Gastroesophageal sphincter (tissue), 4 donors: ENCODE results near the gene SHISAL1. TPM values are rescaled to one million over a fixed set of nuclear protein-coding genes. Genes with fewer than 3 reads are reported as not detected.

Experiments
- ATAC-seq: fragments of 150-250 bp; one replicate; pipeline ENCODE4 v1.9.1; 2016; ENCODE audit warnings: mild to moderate bottlenecking, moderate library complexity
- H3K27ac ChIP-seq, 4 donors: fragments of 200-600 bp; sonication (generic) in 3 of 4; 1 replicate in 3 of 4; 2 replicates in 1 of 4; pipeline ENCODE4 v1.5.1; 2016 to 2019
- H3K27me3 ChIP-seq: fragments of 200-600 bp; sonication (generic); one replicate; pipeline ENCODE4 v1.5.1; 2019
- H3K36me3 ChIP-seq, 2 donors: fragments of 200-600 bp; sonication (generic); one replicate each; pipeline ENCODE4 v1.5.1; 2019; ENCODE audit warnings: control low read depth in 1 of 2
- H3K4me1 ChIP-seq, 3 donors: fragments of 200-600 bp; sonication (generic); 1 replicate in 2 of 3; 2 replicates in 1 of 3; pipeline ENCODE4 v1.5.1; 2016 to 2019; ENCODE audit warnings: control low read depth in 2 of 3
- H3K4me3 ChIP-seq, 2 donors: fragments of 200-600 bp; sonication (generic); one replicate each; pipeline ENCODE4 v1.5.1; 2019; ENCODE audit warnings: mild to moderate bottlenecking in 1 of 2, moderate library complexity in 1 of 2
- H3K9me3 ChIP-seq, 3 donors: fragments of 200-600 bp; sonication (generic); one replicate each; pipeline ENCODE4 v1.5.1; 2017 to 2019; ENCODE audit warnings: control low read depth in 2 of 3
- EP300 ChIP-seq: sonication (generic); formaldehyde crosslinking; IDR thresholded peaks from one replicate; pipeline ENCODE4 v1.6.1; 2017; ENCODE audit warnings: antibody characterized with exemption, mild to moderate bottlenecking
- POLR2A ChIP-seq, 2 donors: fragments of 450-650 bp; IDR thresholded peaks; one replicate each; pipeline ENCODE4 v1.6.1; 2017; ENCODE audit warnings: antibody characterized with exemption in 2 of 2, mild to moderate bottlenecking in 2 of 2, moderate library complexity in 1 of 2
- POLR2AphosphoS5 ChIP-seq: sonication (generic); formaldehyde crosslinking; IDR thresholded peaks from one replicate; pipeline ENCODE4 v1.6.1; 2017; ENCODE audit warnings: antibody characterized with exemption
- WGBS, 2 donors: methylation state at CpG; one replicate each; pipeline ENCODE4 v1.1.5; 2018; ENCODE audit warnings: low coverage in 1 of 2; 5-methylcytosine and 5-hydroxymethylcytosine counted together
- total RNA-seq, 4 donors: library from RNA; depleted of rRNA; stranded (reverse); fragments of >200 nt; gene quantifications; one replicate each; pipeline ENCODE4 v1.1.0, GENCODE V29; 2016
- TF ChIP-seq, protein P1 (sequence below), 4 experiments: fragments of 200-600 bp in 2 of 4; fragments of 450-650 bp in 2 of 4; sonication (generic) in 1 of 4; IDR thresholded peaks; one replicate each; pipeline ENCODE4 v1.5.1; 2017 to 2019; ENCODE audit warnings: antibody characterized with exemption in 4 of 4, mild to moderate bottlenecking in 2 of 4, moderate library complexity in 2 of 4

The SHISAL1 gene
- total RNA-seq, 4 donors from 2014 or later, result 4.5 to 23.1 (median 6.2) TPM

DNA sequence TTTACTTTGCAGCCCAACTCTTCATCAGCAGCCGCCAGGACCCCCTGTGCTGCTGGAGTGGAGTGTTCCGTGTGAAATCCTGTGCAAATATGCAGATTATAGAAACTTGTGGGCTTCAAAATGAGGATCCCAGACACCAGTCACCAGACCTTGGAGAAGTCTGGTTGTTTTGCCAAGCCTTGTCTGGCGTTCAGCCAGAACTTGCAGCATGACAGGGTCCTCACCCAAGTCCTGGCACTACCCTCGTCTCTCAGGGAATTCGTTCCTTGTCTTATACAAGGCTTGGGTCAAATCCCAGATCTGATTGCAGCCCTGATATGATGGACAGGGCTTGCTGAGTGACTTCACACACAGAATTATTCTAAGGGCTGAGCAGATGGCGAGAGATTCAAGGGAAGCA lies 18.9 kb downstream of the SHISAL1 start:
- no peak for ATAC-seq
- WGBS, 2 donors, result 72 to 80% methylated on average over 2 of the region's 6 CpGs

DNA sequence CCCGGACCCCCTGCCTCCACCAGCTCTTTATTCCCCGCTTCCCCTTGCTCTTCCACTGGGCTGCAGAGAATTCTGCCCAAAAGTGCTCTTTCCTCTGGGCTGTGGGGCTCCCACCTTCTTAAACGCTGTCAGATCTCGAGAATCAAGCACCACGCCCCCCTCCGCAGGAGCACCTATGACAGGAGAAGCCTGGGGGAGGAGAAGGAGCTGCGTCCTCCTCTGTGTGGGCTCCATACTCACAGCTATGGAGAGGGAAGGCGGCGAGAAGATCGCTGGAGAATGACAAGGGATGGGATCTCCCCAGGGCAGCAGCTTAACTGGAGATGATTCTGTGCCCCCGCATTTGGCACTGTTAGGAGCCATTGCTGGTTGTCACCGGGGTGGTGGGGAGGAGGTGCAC lies 19.7 kb downstream of the SHISAL1 start:
- TF ChIP-seq POLR2AphosphoS5 (no peak), EP300 (no peak), POLR2A (IDR thresholded peaks at IDR 0.05) (no peak)
- TF ChIP-seq, protein P1, sequence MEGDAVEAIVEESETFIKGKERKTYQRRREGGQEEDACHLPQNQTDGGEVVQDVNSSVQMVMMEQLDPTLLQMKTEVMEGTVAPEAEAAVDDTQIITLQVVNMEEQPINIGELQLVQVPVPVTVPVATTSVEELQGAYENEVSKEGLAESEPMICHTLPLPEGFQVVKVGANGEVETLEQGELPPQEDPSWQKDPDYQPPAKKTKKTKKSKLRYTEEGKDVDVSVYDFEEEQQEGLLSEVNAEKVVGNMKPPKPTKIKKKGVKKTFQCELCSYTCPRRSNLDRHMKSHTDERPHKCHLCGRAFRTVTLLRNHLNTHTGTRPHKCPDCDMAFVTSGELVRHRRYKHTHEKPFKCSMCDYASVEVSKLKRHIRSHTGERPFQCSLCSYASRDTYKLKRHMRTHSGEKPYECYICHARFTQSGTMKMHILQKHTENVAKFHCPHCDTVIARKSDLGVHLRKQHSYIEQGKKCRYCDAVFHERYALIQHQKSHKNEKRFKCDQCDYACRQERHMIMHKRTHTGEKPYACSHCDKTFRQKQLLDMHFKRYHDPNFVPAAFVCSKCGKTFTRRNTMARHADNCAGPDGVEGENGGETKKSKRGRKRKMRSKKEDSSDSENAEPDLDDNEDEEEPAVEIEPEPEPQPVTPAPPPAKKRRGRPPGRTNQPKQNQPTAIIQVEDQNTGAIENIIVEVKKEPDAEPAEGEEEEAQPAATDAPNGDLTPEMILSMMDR (IDR thresholded peaks at IDR 0.05), result no peak
- no peak for ATAC-seq
- H3K36me3 ChIP-seq, result no peaks in the 10 kb centered on the region
- H3K4me3 ChIP-seq, result no peak overlapping the region
- H3K27me3 ChIP-seq, result peaks cover under 1% of the 10 kb centered on the region
- peaks cover 0 to 13% (median 0%) of the 10 kb centered on the region in 3 donors for H3K9me3 ChIP-seq
- WGBS, 2 donors, result 76% methylated on average over 9 of the region's 12 CpGs; no CpG with 5 or more reads in 1 of the 2 donors
- H3K27ac ChIP-seq, result no peak overlapping the region
- H3K4me1 ChIP-seq, result no peaks in the 10 kb centered on the region

More for the DNA sequence above, 18.9 kb downstream of the SHISAL1 start:
- H3K9me3 ChIP-seq, result peaks cover 0 to 13% (median 0%) of the 10 kb centered on the region in 3 donors
- no peaks in the 10 kb centered on the region for H3K4me1 ChIP-seq
- no peak overlapping the region for H3K4me3 ChIP-seq
- no peaks in the 10 kb centered on the region for H3K27me3 ChIP-seq
- H3K27ac ChIP-seq, result no peak overlapping the region
- no peaks in the 10 kb centered on the region for H3K36me3 ChIP-seq
- TF ChIP-seq EP300 (no peak), POLR2A (IDR thresholded peaks at IDR 0.05) (no peak), POLR2AphosphoS5 (no peak)
- TF ChIP-seq, protein P1 (IDR thresholded peaks at IDR 0.05), result no peak

DNA sequence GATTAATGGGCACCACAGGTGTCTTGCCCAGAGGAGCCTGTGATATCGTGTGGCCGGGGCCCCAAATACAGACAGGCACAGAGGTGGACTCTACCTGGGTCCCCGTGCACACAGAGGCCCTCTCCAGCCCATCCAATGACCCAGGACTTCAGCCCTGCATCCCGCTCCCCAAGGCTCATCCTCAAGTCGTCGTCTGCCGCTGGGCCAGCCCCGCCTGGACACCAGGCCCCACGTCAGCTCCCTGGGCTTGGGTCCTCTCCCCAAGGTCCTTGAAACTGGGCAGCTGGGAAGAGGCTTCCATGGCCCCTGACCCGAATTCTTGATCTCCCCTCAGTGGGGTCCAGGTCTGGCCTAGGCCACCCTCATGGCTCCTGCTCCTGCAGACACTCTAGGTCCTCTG lies 20.2 kb downstream of the SHISAL1 start:
- Histone ChIP-seq H3K27me3 (peaks cover 3% of the 10 kb centered on the region), H3K4me1 (no peaks in the 10 kb centered on the region), H3K9me3 (peaks cover 0 to 13% (median 0%) of the 10 kb centered on the region in 3 donors), H3K27ac (no peak overlapping the region), H3K36me3 (no peaks in the 10 kb centered on the region), H3K4me3 (no peak overlapping the region)
- ATAC-seq, result no peak
- TF ChIP-seq, protein P1 (IDR thresholded peaks at IDR 0.05), result no peak
- TF ChIP-seq POLR2A (IDR thresholded peaks at IDR 0.05), result no peak
- no peak for TF ChIP-seq POLR2AphosphoS5
- no peak for TF ChIP-seq EP300
- WGBS, 2 donors, result 92 to 100% methylated on average over 1 to 5 of the region's 10 CpGs

DNA sequence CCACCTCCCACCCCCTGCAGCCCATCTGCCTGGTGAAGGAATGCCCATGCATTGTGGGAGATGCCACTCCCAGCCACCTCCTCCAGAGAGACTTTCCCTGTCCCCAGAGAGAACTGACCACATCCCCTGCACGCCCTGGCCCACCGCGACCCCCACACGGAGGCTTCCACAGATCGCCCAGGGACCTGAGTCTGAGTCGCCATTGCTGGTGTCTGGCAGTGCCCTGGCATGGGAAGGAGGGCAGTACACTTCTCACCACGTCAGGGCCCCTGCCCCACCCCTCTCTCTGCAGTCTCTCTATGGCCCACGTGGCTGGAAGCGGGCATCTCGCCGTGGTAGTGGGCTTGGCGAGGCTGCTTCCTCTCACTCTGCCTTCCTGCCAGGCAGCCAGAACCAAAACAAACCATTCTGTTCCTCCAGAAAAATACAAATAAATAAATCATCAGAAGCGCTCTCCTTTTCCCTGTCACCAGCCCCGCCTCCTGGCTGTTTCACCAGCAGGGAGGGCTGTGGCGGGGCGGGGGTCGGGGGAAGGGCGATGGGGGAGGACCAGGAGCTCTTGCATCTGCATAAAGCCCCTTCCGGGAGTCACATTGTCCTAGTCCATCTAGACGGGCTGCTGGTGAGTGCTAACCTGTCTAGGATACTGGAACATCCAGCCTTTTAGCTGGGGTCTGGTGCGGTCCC lies 20.9 kb downstream of the SHISAL1 start:
- 58% methylated on average over 7 of the region's 21 CpGs; no CpG with 5 or more reads in 1 of the 2 donors for WGBS, 2 donors

More for the DNA sequence above, 20.9 kb downstream of the SHISAL1 start:
- H3K4me3 ChIP-seq, result no peak overlapping the region
- ATAC-seq, result no peak
- no peaks in the 10 kb centered on the region for H3K4me1 ChIP-seq
- TF ChIP-seq POLR2A (IDR thresholded peaks at IDR 0.05) (no peak), EP300 (no peak), POLR2AphosphoS5 (no peak)
- TF ChIP-seq, protein P1 (IDR thresholded peaks at IDR 0.05), result no peak
- peaks cover 0 to 13% (median 0%) of the 10 kb centered on the region in 3 donors for H3K9me3 ChIP-seq
- no peaks in the 10 kb centered on the region for H3K36me3 ChIP-seq
- H3K27ac ChIP-seq, result no peak overlapping the region
- H3K27me3 ChIP-seq, result peaks cover 3% of the 10 kb centered on the region
